SU-DHL-6 (cell line): ENCODE results near the gene ATP13A5.

ENCODE experiments used
- EZH2phosphoT487 ChIP-seq: fragments of 200-600 bp; sonication (generic), shearing (Covaris generic); conservative IDR thresholded peaks from 2 replicates; pipeline ENCODE4 v1.6.1; 2018; ENCODE audit warnings: mild to moderate bottlenecking, antibody characterized with exemption, low read length, moderate library complexity, mixed read lengths
- TF ChIP-seq, protein P1 (sequence below): fragments of 200-600 bp; sonication (generic); IDR thresholded peaks from one replicate; pipeline ENCODE4 v1.5.1; 2017; ENCODE audit warnings: antibody characterized with exemption, mild to moderate bottlenecking, low read length, moderate library complexity; ENCODE audit not compliant: insufficient read depth, poor library complexity, severe bottlenecking

DNA sequence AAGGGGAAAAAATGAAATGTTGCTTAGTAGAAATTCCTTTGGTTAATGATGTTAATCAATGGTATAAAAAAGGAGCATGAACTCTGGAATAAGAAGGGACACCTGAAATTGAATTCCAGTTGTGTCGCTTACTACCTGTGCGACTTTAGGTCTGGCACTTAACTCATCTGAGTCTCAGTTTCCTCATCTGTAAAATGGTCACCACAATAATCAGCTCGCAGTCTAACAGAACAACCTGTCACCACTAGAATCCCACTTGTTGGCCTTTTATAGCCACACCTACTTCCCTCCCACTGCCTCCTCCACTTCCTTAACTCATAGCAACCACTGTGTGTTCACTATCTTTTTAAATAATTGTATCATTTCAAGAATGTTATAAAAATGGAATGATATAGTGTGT is 135.0 kb downstream of the ATP13A5 start:
- TF ChIP-seq, protein P1, sequence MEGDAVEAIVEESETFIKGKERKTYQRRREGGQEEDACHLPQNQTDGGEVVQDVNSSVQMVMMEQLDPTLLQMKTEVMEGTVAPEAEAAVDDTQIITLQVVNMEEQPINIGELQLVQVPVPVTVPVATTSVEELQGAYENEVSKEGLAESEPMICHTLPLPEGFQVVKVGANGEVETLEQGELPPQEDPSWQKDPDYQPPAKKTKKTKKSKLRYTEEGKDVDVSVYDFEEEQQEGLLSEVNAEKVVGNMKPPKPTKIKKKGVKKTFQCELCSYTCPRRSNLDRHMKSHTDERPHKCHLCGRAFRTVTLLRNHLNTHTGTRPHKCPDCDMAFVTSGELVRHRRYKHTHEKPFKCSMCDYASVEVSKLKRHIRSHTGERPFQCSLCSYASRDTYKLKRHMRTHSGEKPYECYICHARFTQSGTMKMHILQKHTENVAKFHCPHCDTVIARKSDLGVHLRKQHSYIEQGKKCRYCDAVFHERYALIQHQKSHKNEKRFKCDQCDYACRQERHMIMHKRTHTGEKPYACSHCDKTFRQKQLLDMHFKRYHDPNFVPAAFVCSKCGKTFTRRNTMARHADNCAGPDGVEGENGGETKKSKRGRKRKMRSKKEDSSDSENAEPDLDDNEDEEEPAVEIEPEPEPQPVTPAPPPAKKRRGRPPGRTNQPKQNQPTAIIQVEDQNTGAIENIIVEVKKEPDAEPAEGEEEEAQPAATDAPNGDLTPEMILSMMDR: no peak
- TF ChIP-seq EZH2phosphoT487: no peak
